ENCODE data around the gene SLC25A22.

SLC25A22 gene

GRCh38 chr11:836274-836673 lies 38.2 kb upstream of the SLC25A22 start:
- Histone ChIP-seq H3K9me2 (ENCODE audit: low read depth, low read length) (no peaks in the 10 kb centered on the region), H3K9ac (ENCODE audit: low read length) (no peak overlapping the region), H4K20me1 (ENCODE audit: insufficient read depth, low read length) (no peaks in the 10 kb centered on the region), H3K4me1 (ENCODE audit: insufficient read depth, low read length, severe bottlenecking) (peaks cover 11% of the 10 kb centered on the region), H3K27ac (ENCODE audit: low read depth, low read length, poor library complexity, severe bottlenecking) (no peak overlapping the region), H3K4me3 (ENCODE audit: low read depth, low read length, poor library complexity, severe bottlenecking) (no peak overlapping the region), H3K36me3 (ENCODE audit: insufficient read depth, low read length) (peaks cover 35% of the 10 kb centered on the region), H3K27me3 (ENCODE audit: insufficient read depth, low read length) (peaks cover under 1% of the 10 kb centered on the region; the same call in 1 of the 2 replicates), H3K4me2 (ENCODE audit: low read length) (no peak overlapping the region), H3F3A (ENCODE audit: insufficient read depth, low read length) (no peaks in the 10 kb centered on the region), H2AFZ (ENCODE audit: low read length) (no peak overlapping the region), H3K79me2 (ENCODE audit: insufficient read depth, low read length) (0 out of 2 replicates have a peak, but pooled peaks cover 2% of the 10 kb centered on the region), H3K9me3 (ENCODE audit: low read length) (no peaks in the 10 kb centered on the region)
- TF ChIP-seq CTCF (IDR thresholded peaks at IDR 0.05; ENCODE audit: low read length), result no peak

- no peaks in the 10 kb centered on the region for H3K9me3 ChIP-seq (ENCODE audit: low read length)
- H3K79me2 ChIP-seq (ENCODE audit: insufficient read depth, low read length), result no peaks in the 10 kb centered on the region
- no peaks in the 10 kb centered on the region for H3F3A ChIP-seq (ENCODE audit: insufficient read depth, low read length)
- H3K4me3 ChIP-seq (ENCODE audit: low read depth, low read length, poor library complexity, severe bottlenecking), result no peak overlapping the region
- no peaks in the 10 kb centered on the region for H3K9me2 ChIP-seq (ENCODE audit: low read depth, low read length)
- H4K20me1 ChIP-seq (ENCODE audit: insufficient read depth, low read length), result no peaks in the 10 kb centered on the region
- H2AFZ ChIP-seq (ENCODE audit: low read length), result no peak overlapping the region
- H3K27me3 ChIP-seq (ENCODE audit: insufficient read depth, low read length), result peaks cover 7% of the 10 kb centered on the region
- H3K9ac ChIP-seq (ENCODE audit: low read length), result no peak overlapping the region
- H3K27ac ChIP-seq (ENCODE audit: low read depth, low read length, poor library complexity, severe bottlenecking), result no peak overlapping the region
- TF ChIP-seq EZH2 (IDR thresholded peaks at IDR 0.05; ENCODE audit: borderline replicate concordance, low read length), result no peak
- no peak for TF ChIP-seq CTCF (IDR thresholded peaks at IDR 0.05; ENCODE audit: low read length)
- H3K36me3 ChIP-seq (ENCODE audit: insufficient read depth, low read length), result peaks cover 22% of the 10 kb centered on the region
- H3K4me1 ChIP-seq (ENCODE audit: insufficient read depth, low read length, severe bottlenecking), result peaks cover 14% of the 10 kb centered on the region
- no peak overlapping the region for H3K4me2 ChIP-seq (ENCODE audit: low read length)
Measured at GRCh38 chr11:834371-835316, 36.6 kb upstream of the SLC25A22 start.

- Histone ChIP-seq H3K36me3 (ENCODE audit: insufficient read depth, low read length) (peaks cover 15% of the 10 kb centered on the region), H3K9me2 (ENCODE audit: low read depth, low read length) (no peaks in the 10 kb centered on the region), H4K20me1 (ENCODE audit: insufficient read depth, low read length) (no peaks in the 10 kb centered on the region), H3K4me3 (ENCODE audit: low read depth, low read length, poor library complexity, severe bottlenecking) (no peak overlapping the region), H3K27ac (ENCODE audit: low read depth, low read length, poor library complexity, severe bottlenecking) (no peak overlapping the region), H3K27me3 (ENCODE audit: insufficient read depth, low read length) (peaks cover 13% of the 10 kb centered on the region), H3K4me2 (ENCODE audit: low read length) (no peak overlapping the region), H3K9ac (ENCODE audit: low read length) (no peak overlapping the region), H2AFZ (ENCODE audit: low read length) (no peak overlapping the region), H3K4me1 (ENCODE audit: insufficient read depth, low read length, severe bottlenecking) (peaks cover 22% of the 10 kb centered on the region), H3K9me3 (ENCODE audit: low read length) (no peaks in the 10 kb centered on the region), H3F3A (ENCODE audit: insufficient read depth, low read length) (no peaks in the 10 kb centered on the region), H3K79me2 (ENCODE audit: insufficient read depth, low read length) (no peaks in the 10 kb centered on the region)
- TF ChIP-seq EZH2 (IDR thresholded peaks at IDR 0.05; ENCODE audit: borderline replicate concordance, low read length) (no peak), CTCF (IDR thresholded peaks at IDR 0.05; ENCODE audit: low read length) (no peak)
Measured at GRCh38 chr11:833849-834311, 35.8 kb upstream of the SLC25A22 start.
